ENCODE results near the gene ACVR2A.

The ACVR2A gene

DNA sequence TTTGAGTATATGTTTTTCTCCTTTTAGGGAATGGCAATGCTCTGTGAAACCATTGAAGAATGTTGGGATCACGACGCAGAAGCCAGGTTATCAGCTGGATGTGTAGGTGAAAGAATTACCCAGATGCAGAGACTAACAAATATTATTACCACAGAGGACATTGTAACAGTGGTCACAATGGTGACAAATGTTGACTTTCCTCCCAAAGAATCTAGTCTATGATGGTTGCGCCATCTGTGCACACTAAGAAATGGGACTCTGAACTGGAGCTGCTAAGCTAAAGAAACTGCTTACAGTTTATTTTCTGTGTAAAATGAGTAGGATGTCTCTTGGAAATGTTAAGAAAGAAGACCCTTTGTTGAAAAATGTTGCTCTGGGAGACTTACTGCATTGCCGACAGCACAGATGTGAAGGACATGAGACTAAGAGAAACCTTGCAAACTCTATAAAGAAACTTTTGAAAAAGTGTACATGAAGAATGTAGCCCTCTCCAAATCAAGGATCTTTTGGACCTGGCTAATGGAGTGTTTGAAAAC lies 82.3 kb downstream of the ACVR2A start:
- no peak for DNase-seq

DNA sequence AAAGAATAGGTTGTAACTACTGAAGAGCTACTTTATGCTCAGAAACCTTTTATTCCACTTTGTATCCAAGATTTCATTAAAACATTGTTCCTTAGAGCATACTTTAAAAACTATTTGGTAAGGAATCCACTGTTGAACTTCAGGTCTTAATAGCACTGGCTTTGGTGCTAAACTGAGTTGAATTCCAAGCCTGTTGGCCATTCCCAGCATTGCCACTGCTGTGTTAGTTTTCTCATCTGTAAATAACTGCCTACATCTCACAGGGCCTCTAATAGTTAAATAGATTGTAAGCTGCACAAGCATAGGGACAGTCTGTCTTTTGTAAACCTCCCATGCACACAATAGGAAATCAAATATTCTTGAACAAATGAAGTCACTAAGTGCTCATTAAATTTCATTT lies 89.1 kb downstream of the ACVR2A start:
- DNase-seq: no peak

DNA sequence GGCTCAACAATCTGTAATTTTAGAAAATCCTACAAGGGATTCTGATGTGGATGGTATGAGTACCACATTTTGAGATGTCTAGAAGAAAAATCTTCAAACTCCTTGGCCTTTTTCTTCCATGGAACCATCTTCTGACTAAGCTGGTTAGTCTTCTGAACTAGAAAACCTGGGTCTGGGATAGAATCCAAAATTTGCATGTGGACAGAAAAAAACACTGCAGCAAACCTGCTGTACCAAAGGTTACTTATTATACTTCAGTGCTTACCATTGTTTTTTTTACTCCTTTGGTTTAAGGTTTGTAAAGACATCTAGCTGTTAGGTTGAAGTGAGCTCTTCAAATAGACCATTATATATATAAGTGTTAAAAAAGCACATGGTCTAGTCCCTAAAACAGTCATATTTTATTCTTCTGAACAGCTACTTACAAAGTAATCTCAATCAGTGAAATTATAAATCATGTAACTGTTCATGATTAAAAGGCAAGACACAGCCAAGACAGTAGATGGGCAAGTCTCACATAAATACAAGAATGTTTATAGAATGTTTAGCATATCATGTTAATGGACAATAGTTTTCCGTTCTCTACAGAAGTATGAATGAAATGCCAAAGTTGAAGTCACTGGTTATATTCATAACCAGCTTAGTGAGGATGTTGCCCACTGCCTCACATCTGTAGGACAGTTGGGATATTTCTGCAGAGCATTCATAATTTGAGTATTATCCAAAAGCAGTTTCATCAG lies 90.2 kb downstream of the ACVR2A start:
- DNase-seq: no peak

DNA sequence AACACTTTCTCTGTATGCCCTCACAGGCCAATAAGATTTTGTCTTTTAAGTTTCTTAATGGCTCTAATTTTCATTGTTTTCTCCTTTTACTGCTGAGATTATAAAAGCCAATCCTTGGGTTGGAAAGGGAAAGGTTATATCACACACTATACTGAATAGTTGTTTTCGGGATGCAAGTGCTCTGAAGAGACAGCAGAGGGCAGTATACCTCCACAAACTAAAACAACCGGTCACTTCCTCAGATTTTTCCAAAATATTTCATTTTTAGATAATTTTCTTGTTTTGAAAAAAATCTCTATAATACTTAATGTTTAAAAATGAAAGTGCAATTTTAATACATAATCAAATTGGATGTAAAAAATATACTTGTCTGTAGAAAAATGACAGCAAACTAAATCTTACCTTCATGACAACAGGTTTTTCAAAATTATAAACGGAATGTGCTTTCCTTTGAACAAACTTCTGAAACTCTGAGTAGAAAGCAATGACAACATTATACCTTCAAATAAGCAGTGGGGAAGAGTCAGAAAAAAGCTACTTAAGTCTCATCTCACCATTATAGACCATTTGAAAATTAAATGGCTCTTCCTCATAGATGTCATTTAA lies 93.0 kb downstream of the ACVR2A start:
- DNase-seq: no peak

DNA sequence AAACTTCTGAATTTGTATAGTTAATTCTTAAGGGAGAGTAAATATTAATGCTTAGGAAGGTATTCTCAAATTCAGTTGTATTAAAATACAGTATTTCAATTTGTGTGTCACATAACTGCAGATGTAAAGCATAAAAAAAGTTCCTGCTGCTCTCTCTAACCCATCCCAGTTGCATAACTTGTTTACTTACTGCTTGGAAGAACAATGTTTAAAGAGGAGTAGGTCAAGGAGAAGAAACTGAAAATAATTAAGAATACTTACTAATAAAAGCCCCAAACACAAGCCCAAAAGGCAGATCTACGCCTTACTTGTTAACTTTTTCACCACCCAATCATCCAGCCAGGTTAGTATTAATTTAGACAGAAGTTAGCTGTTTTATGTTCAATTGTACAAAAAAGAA lies 94.5 kb downstream of the ACVR2A start:
- DNase-seq: no peak

DNA sequence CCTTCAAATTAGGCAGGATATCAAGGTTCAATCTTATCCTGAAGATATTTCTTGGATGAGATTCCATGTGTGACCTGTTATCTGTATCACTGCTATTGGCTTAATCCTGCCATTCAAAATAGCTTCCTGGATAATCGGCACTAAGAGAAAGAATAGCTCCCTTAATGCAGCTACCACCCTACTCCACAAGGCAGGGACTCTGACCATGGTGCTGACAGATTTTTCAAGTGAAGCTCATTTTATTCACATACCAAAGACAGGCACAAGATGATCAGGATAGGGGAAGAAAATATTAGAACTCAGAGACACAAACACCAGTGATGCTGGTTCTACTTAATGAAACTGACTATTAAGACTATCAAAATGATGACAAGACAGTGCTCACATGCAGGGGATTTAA lies 100.8 kb downstream of the ACVR2A start:
- DNase-seq: no peak

DNA sequence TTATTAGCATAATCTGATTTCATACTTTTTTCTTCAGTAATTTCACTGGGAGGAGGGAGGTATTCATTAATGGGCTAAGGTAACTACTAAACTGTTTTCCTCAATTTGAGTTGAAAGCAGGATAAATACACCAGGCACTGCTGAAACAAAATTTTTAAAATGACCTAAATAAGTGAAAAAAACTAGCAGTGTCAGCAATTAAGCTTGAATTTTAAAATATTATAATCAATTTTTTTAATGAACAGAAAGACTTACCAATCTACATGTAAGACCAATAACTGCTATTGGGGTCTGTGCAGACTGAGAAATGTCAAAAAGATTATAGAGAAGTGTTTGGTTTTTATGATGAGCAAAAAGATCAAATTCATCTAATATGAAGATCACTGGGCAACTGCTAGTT lies 107.3 kb downstream of the ACVR2A start:
- DNase-seq: no peak

DNA sequence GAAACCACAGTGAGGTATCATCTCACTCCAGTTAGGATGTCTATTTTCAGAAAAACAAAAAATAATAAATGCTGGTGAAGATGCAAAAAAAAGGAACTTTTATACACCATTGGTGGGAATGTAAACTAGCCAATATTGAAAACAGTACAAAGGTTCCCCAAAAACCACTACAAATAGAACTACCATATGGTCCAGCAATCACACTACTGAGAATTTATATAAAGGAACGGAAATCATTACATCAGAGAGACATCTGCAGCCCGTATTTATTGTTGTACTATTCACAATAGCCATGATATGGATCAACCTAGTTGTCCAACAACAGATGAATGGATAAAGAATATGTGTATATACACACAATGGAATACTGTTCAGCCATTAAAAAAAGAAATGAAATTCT lies 123.7 kb downstream of the ACVR2A start:
- DNase-seq: no peak

DNA sequence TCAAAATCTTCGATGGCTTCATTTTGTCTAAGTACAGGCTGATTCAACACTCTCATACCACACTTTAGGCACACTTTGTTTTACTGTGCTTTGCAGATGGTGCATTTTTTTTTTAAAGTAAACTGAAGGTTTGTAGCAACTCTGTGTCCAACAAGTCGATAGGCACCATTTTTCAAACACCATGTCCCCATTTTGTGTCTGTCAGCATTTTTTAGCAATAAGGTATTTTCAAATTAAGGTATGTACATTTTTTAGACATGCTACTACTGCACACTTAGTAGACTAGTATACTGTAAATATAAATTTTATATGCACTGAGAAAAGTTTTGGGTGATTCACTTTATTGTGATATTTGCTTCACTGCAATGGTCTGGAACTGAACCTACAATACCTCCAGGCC lies 131.3 kb downstream of the ACVR2A start:
- DNase-seq: no peak

DNA sequence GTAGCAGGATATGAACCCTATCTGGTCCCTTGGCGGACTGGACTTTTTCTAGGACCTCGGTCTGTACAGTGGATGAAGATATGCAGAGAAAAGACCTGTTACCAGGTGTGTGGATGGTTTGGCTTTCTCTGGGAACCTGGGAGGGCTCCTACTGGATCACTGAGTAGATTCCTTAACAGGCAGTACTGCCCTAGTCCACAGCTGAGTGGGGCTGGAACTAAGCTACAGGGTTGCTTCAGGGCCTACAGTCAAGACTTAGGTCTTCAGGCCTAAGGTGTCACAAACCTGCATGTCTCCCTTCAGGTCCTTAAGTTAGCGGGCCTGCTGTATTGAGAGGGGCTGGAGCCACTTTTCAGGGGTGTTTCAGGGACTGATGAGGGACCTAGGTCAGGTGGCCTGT lies 132.8 kb downstream of the ACVR2A start:
- DNase-seq: no peak
